Renal pelvis (tissue), 4 donors: ENCODE measurements around the gene SHISA9. TPM values are rescaled to one million over a fixed set of nuclear protein-coding genes. Genes with fewer than 3 reads are reported as not detected.

ENCODE experiments used
- DNase-seq: peaks from one replicate; pipeline ENCODE4 v3.0.0-alpha.2; 2013
- polyA plus RNA-seq, 3 donors: library from polyadenylated mRNA; unstranded; fragments of 120-200 nt; gene quantifications; one replicate each; pipeline ENCODE4 v1.2.1, GENCODE V29; 2013; ENCODE audit not compliant: insufficient read length in 3 of 3

The SHISA9 gene
- polyA plus RNA-seq, 3 donors, result 2.7 to 3.7 (median 3.6) TPM

DNA sequence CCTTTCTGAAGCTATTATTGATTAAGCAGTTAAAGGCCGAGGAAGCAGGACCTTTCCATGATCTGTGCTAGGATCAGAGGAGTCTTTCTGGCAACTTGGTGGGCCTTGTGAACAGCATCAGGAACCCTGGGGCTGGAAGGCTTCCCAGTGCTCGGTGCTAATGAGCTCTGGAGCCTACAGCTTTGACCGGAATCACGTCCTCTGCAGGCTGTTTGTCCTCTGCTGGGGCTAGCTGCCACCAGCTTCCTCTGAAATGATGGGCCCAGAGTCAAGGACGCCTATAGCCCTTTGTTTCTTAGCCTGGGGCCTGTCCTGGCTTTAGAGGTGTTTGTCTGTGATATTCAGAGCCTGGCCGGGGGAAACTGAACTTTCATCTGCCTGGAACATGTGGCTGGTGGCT lies 111.6 kb downstream of the SHISA9 start:
- DNase-seq, result no peak

DNA sequence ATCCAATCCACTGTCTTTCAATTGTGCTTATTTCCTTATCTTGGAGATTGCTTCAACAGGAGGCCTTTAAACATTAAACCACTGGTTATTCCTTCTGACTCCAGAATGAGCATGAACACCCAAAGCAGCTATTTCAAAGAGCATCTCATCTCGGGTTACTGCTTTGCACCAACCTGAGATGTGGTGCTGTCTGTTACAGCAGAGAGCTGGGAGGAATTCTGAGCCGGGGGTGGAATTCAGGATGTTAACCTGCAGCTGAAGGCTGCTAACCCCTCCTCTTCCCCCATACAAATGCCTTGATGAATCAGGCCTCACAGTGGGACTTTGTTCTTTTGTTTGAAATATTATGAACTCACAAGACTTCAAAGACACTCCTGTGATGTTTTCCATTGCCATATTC lies 113.1 kb downstream of the SHISA9 start:
- DNase-seq, result no peak

DNA sequence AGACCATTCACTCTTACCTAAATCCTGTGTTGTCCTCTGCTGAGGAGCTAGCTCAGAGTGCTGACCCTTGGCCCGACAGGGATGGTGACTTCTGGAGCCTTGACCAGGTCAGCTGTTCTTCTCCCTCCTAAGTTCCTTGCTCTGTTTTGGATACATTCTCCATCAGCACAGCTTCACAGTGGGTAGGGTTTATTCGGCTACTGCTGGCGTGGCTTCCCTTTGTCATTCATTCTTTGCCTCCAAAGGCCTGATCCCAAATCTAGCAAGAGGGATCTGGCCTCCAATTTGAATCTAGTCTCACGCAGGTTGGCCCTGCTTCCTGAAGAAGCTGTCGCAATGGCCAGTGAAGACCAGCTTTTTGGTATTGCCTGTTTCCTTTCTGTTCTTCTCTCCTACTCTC lies 116.6 kb downstream of the SHISA9 start:
- no peak for DNase-seq

DNA sequence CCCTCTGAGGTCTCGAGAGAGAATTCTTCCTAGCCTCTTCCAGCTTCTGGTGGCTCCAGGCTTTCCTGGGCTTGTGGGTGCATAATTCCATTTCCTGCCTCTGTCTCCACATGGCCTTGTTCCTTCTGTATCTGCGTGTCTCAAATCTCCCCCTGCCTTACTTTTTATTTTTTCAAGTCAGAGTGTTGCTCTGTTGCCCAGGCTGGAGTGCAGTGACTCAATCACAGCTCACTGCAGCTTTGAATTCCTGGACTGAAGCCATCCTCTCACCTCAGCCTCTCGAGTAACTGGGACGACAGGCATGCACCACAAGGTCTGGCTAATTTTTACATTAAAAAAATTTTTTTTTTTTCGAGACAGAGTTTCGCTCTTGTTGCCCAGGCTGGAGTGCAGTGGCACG lies 120.6 kb downstream of the SHISA9 start:
- DNase-seq, result no peak

DNA sequence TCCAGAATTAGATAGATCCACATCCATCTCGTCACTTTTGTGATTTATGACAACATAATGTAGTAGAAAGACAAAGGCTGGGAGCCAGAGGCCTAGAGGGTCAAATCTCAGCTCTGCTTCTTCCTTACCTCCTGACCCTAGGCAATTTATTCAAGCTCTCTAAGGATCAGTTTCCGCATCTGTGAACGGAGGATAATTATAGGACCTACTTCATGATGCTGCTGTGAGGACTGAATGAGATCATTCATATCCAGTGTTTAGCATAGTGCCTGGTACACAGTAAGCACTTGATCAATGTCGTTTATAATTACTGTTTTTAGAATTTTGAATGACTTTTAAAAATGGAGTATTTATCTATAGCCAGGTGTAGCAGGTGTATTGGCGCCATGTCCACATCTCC lies 128.4 kb downstream of the SHISA9 start:
- DNase-seq, result no peak

DNA sequence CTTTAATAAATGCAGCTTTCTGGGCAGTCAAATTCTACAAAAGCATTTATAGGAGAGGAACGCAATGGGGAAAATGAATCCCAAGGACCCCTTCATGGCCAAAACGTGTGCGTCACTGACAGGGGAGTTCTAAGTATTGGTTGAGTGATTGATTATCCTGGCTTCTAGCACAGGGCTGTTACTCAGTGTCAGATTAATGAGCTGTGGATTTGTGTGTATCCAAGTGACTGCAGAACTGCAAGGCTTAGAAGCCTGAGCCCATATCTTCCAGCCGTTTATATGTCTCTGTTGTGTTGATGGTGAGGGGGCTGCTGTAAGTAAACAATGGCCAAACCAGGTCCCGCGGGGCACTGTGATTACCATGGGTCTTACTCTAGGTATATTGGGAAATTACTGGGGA lies 129.4 kb downstream of the SHISA9 start:
- DNase-seq, result peak; percentile 49

DNA sequence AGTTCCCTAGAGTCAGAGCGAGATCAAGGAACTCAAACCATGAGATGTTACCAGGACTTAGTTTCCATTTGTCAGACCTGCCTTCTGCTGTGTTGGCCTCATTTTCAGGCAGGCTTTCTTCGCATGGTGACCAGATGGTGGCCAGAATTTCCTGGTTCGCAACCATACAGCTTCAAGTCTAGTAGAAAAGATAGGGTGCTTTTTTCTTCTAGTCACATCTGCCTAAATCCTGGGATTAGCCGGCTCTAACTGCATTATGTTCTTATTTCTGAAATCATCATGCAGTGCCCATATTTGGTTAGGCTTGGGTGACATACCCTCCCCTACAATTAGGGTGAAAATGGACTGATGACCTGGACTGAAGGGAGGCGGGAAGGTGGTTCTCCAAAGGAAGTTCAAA lies 131.5 kb downstream of the SHISA9 start:
- no peak for DNase-seq

DNA sequence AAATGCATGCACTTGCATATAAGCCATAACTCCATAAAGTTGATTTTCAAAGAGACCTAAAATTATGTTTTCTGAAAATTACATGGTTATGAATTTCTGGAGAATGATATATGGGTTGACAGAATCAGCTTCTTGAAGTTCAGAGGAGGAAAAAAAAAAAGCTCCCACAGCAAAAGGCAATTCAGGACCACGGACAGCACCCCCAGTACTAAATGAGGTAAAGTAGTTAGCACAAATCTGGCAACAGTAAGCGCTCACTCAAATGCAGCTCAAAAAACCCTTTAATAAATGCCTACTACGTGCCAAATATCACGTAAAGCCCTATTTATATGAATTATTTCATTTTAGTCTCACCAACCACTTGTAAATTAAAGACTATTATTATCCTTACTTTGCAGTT lies 135.2 kb downstream of the SHISA9 start:
- peak; percentile 77 for DNase-seq

DNA sequence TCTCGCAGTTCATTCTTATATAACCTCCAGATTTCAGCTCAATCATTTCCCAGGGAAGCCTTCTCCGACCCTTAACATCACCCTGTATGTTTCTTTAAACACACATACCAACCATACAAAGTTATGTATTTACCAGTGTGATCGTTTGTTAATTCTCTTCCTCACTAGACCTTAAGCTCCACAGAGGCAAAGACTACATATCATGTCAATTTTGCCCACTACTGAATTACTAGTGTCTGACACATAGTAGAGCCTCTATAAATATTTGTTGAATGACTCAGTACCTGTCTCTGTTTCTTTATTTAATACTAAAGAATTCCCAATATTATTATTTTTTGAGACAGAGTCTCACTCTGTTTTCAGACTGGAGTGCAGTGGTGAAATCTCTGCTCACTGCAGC lies 137.2 kb downstream of the SHISA9 start:
- DNase-seq, result no peak

DNA sequence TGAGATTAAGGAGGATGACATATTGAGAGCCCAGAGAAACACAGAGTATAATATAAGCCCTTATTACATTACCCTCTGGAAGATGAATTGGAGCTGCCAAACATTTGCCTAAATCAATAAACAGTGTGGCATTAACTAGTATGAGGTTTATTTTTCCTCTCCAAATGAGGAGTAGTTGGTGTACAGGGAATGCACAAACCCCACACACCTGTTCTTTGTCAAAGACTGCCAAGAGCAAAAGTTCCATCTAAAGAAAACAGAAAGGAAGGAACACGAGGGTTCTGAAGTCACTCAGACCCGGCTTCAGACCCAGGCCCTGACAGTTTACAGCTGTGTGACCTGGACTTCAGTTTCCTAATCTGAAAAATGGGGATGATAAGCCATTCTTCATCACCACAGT lies 138.1 kb downstream of the SHISA9 start:
- DNase-seq, result no peak

DNA sequence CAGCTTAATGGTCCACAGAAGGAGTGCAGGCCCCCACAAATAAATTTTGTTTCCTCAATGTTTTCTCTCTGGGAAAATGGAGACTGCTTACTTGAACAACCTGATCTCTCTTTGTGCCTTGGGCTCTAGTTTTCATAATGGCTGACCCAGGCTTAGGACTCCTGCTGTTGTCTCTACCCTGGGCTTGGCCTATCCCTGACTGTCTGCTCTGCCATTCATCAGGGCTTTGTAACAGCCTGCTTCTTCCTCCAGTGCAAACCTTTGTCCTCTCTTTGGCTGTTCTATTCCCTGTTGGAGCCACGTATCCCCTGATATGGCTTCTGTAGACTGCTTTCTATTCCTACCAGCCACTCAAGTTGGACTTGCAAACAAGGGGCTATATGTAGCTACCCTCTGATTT lies 139.8 kb downstream of the SHISA9 start:
- no peak for DNase-seq

DNA sequence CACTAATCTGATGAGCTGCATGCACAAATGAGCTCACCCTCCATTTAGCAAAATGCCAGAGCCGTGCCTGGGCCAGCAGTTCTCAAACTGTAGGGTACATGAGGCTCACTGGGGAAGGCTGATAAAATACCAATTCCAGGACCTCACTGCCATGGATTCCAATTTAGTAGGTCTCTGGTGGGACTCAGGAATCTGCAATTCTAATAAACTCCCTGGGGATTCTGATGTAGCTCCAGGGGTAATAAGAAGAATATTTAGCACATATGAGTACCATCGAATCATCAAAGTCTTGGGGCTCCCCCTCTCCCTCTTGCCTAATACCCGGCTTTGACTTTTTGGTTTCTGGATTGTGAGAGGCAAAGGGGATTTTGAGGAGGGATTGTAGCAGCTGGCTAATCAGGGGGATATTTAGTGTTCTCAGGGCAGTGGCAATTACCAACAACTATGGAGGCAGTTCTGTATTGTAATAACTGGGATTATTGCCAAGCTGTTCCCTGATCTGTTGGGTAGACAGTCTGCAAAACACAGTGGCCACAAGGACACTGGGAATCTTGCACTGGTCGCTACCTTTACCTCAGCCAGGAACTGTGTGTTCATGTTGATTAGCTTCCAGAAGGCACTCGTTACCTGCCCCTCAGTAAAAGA lies 140.4 kb downstream of the SHISA9 start:
- no peak for DNase-seq

DNA sequence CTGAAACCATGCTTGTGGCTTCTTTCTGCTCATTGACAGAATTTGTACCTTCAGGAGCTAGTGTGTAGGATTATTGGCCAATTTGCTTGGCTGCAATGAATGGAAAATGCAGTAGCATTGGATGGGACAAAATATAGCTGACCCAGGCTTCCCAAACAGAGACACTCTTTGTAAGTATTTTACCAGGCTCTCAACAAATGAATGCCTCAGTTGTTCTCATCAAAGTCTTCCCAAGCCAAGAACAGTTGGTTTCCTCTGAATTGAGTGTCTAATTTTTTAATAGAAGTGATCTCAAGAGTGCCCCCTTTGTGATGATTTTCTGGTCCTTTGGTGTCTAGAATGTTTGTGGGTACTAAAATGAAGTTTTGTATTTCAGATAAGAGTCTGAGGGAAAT lies 140.9 kb downstream of the SHISA9 start:
- DNase-seq, result no peak

DNA sequence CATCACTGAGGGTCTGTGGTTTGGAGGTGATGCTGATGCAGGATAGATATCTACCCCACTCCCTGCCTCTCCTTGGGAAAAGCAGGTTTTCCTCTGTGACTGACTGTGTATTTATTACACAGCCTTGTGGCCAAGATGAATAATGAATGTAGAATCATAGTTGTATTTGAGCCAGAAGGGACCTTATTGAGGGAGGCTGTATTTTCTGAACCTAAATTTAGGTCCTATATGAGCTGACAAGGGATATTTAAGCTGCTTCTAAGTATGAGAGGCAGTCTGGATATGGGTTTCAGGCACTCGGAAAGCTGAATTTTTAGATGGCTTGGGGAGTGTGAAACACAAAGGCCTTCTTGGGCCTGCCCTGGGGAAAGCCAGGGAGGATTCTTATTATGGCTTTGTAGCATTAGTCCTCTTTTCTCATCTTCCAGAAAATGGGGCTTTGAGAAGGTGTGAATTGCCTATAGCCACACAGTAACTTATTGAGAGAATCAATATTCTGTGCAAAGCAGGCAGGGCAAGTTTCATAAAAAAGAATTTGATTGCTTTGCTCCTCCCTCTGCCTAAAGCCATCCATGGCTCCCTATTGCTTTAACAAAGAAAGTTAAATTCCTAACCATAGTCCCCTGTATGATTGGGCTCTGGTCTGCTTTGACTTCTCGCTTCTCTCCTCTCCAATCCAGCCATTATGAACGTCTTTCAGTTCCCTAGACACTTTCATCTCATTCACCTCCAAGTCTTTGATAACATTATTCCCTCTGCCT lies 144.8 kb downstream of the SHISA9 start:
- DNase-seq, result no peak

DNA sequence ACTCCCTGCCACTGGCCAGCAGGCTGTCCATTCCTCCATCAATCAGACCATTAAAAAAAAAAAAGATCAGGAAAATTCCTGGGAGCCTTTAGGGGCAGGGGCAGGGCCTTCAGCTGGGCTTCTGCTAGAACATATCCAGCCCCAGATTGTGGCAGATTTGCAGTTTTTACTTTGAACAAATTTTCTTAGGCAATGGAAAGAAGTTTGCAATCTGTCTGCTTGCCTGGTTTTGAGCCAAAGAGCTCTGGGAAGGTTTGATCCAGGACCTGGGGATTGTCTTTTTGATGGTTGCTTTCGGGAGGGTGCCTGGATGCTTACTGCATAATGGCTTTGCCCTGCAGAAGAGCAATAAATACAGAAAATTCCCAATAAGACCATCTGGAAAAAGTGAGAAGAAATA lies 145.9 kb downstream of the SHISA9 start:
- DNase-seq, result no peak

DNA sequence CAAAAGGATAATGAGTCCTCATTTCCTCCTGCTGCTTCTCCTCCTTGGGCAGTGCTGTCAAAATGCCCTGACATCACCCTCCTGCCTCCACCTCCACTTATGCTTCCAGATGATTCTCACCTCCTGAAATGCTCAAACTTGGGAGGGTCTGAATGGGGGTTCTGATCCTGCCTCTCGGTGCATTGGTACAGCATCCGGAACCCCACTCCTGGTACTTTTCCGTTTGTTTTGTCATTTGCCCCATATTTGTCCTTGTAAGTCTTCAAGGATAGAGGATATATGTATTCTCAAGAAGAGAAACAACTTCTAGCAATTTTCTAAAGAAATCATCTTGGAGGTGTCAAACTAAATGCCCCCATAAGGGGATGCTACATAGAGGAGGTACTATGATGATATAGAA lies 148.3 kb downstream of the SHISA9 start:
- no peak for DNase-seq

DNA sequence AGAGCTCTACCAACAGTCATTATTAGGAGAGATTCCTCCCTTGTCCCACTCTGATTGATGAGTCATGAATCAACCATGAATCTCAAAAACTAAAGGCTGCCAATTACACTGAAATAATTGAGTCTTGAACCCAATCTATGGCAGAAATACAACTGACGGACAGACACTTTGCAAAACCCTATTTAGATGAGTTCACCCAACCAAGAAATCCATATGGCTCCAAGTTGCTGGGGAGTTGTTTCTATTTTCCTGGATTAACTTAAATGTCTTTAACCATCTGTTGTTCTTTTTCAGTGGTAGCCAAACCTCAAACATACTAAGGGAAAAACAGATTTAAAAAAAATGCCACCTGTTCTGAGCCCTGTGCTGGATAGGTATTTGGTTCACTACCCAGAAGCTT lies 151.0 kb downstream of the SHISA9 start:
- no peak for DNase-seq

DNA sequence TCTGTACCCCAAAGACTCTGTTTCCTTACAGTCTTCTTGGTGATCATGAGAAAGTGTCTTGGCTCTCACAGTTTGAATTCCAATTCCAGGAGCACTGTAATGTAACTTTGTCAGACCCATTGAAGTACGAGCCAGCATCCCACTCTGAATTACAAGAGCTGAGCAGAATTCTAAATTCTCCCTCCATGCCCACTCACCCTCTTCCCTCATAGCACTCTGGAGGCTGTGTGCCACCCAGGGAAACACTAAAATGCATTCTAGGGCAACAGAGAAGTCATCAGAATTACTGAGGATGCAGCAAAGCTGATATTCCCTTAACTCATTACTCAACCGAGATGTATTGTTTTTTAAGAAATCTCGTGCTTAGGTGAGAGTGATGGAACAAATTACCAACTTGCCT lies 154.1 kb downstream of the SHISA9 start:
- DNase-seq, result no peak

DNA sequence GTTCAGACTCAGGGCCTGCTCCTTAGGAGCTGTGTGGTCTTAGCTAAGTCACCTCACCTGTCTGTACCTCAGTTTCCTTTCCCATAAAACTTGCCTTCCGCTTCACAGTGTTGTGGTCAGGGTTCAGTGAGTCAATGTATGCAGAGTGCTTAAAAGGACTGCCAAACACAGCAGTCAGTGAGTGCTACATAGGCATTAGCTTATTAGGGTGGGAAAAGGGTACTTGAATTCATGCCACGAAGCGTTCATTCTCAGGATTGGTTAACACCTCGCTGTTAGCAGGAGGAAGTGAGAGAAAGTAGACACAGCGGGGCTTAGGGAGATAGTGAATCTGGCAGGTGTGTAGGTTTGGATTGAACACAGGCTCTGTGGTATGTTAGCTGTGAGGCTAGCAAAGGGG lies 155.2 kb downstream of the SHISA9 start:
- no peak for DNase-seq

DNA sequence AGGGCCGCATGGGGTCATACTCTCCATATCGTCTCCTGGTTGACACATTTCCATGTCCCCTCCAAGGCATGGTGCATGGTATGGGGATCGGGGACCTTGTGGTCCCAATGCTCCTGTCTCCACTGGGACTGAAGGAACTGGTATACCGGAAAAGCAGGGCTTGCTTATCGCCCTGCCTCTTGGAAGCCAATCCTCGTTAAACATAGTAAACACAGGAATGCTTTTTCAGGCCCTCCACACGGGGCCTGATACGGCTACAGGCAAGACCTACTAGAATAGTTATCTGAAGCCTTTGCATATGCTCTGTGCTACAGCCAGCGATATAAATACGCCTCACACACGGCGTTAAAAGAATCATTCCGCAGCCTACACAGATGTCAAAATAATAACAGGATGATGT lies 159.5 kb downstream of the SHISA9 start:
- DNase-seq, result no peak

DNA sequence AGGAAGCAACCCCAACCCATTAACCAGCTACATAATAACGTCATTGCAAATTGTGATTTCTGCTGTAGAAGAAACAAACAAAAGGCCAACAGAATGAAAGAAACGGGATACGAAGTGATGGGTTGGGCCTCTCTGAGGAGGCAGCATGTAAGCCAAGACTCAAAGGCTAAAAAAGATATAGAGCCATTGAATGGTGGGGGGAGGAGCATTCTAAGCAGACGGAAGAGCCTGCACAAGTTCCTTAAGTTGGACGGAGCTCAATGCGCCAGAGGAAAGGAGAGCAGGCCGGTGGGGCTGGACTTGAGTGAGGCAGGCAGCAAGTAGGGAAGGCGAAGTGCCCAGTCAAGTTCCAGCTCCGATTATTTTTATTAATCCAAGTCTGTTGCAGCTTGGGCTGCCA lies 160.3 kb downstream of the SHISA9 start:
- no peak for DNase-seq

DNA sequence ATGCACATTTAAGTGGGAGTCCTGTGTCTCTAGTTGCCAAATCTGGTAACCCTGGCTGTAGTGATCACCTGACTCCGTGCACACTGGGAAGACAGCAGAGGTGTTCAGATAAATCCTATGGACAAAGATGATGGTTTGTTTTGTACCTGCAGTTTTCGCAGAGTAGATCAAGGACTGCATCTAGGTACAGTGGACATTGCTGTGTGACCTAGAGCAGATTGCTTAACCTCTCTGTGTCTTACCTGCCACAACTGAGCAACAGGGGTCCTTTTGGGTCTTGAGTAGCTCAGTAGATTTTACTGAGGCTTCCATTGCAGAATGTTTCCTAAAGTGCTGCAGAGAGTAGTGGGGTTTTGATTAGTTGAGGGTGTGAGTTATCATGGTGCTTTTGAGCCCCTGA lies 160.8 kb downstream of the SHISA9 start:
- no peak for DNase-seq

DNA sequence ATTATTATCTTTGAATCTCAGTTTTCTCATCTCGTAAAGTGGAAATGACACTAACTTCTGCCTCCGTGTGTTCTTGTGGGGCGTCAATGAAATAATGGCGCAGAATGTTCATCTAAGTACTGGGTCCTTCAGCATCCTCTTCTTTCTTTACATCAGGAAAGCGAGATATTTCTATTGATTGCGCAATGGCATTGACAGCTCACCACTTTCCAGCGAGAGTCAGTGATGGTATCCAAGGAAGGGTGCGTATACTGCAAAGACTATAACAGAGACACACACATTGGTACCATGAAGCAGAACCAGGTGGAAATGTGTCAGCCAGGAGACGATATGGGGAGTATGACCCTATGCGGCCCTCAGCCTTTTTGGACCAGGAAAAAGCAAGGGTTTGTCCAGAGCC lies 162.1 kb downstream of the SHISA9 start:
- DNase-seq, result no peak

DNA sequence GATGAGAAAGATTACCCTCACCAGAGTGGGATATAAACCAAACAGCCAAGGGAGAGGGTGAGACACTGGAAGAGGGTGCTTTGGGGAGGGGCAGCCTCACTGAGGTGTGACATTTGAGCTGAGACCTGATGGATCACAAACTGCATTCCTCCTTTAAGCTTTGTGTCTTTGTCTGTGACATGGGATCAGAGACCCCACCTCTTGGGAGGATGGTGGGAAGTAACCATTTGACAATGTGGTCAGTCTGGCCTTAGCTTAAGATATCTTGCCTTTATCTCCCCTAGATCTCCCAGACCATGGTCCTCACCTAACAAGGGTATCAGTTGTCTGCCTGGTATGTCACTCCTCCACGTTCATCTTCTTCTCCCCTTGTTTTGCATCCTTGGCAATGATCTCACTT lies 163.4 kb downstream of the SHISA9 start:
- no peak for DNase-seq
